G401 (cell line): ENCODE results near the gene OR4K1. TPM values are rescaled to one million over a fixed set of nuclear protein-coding genes. Genes with fewer than 3 reads are reported as not detected.

Source experiments
- total RNA-seq: library from RNA; depleted of rRNA; stranded (reverse); fragments of >200 nt; shearing (Covaris generic); gene quantifications from 2 replicates; pipeline ENCODE4 v1.2.3, GENCODE V29; 2014; rRNA removed

The OR4K1 gene
- total RNA-seq, 1 experiment from 2014 or later: not detected

Other genes with a start within 250 kb of the OR4K1 start
- gene OR11H2, start 217.0 kb upstream of the OR4K1 start, total RNA-seq: not detected in 2 replicates
- gene OR4Q3, start 187.3 kb upstream of the OR4K1 start, total RNA-seq: not detected in 2 replicates
- not detected in 2 replicates for gene OR4M1, start 157.4 kb upstream of the OR4K1 start, total RNA-seq
- gene OR4N2, start 127.1 kb upstream of the OR4K1 start, total RNA-seq: not detected in 2 replicates
- not detected in 2 replicates for gene OR4K2, start 55.8 kb upstream of the OR4K1 start, total RNA-seq
- not detected in 2 replicates for gene OR4K5, start 10.3 kb upstream of the OR4K1 start, total RNA-seq
- not detected in 2 replicates for gene OR4K15, start 44.7 kb downstream of the OR4K1 start, total RNA-seq
- gene OR4Q2, start 71.2 kb downstream of the OR4K1 start, total RNA-seq: not detected in 2 replicates
- not detected in 2 replicates for gene OR4K14, start 88.4 kb downstream of the OR4K1 start, total RNA-seq
- gene OR4K13, start 105.1 kb downstream of the OR4K1 start, total RNA-seq: not detected in 2 replicates
- not detected in 2 replicates for gene OR4L1, start 129.1 kb downstream of the OR4K1 start, total RNA-seq
- not detected in 2 replicates for gene OR4K17, start 179.8 kb downstream of the OR4K1 start, total RNA-seq
- not detected in 2 replicates for gene OR4N5, start 207.9 kb downstream of the OR4K1 start, total RNA-seq